Karpas-422 (cell line): ENCODE measurements around the gene POMGNT2. TPM values are rescaled to one million over a fixed set of nuclear protein-coding genes. Genes with fewer than 3 reads are reported as not detected.
"Not testable (repeated sequence)": the region's sequence is repeated elsewhere in the genome, so short reads cannot be mapped to it uniquely, and the experiment has no call there.

Source experiments
- DNase-seq: peaks from one replicate; pipeline ENCODE4 v3.0.0-alpha.2; 2015
- H2AFZ ChIP-seq: fragments of 200-600 bp; sonication (generic); 2 replicates; pipeline ENCODE4 v1.6.1; 2014; ENCODE audit warnings: antibody characterized with exemption, low read length, mixed read lengths
- H3K27ac ChIP-seq: fragments of 200-600 bp; sonication (generic); 2 replicates; pipeline ENCODE4 v1.5.1; 2014; ENCODE audit warnings: mild to moderate bottlenecking, low read length, moderate library complexity
- H3K27me3 ChIP-seq: fragments of 200-600 bp; sonication (generic); 2 replicates; pipeline ENCODE4 v1.6.1; 2014; ENCODE audit warnings: low read length, mixed read lengths
- H3K36me3 ChIP-seq: fragments of 200-600 bp; sonication (generic); 2 replicates; pipeline ENCODE4 v1.6.1; 2014; ENCODE audit warnings: low read length, mixed read lengths; ENCODE audit not compliant: insufficient read depth
- H3K4me1 ChIP-seq: fragments of 200-600 bp; sonication (generic); 2 replicates; pipeline ENCODE4 v1.6.1; 2014; ENCODE audit warnings: mild to moderate bottlenecking, low read length, mixed read lengths
- H3K4me2 ChIP-seq: fragments of 200-600 bp; sonication (generic); 2 replicates; pipeline ENCODE4 v1.6.1; 2014; ENCODE audit warnings: low read length, low read depth, mild to moderate bottlenecking; ENCODE audit not compliant: poor library complexity, severe bottlenecking
- H3K4me3 ChIP-seq: fragments of 200-600 bp; sonication (generic); 2 replicates; pipeline ENCODE4 v1.5.1; 2014; ENCODE audit warnings: mild to moderate bottlenecking, antibody characterized with exemption, low read length, mixed read lengths
- H3K79me2 ChIP-seq: fragments of 200-600 bp; sonication (generic); 2 replicates; pipeline ENCODE4 v1.6.1; 2014; ENCODE audit warnings: mild to moderate bottlenecking, low read length, mixed read lengths
- H3K9ac ChIP-seq: fragments of 200-600 bp; sonication (generic); 2 replicates; pipeline ENCODE4 v1.6.0; 2014; ENCODE audit warnings: low read length
- H3K9me2 ChIP-seq: fragments of 200-600 bp; sonication (generic), shearing (Covaris generic); replicated peaks from 2 replicates; pipeline ENCODE4 v1.6.0; 2014; ENCODE audit warnings: mild to moderate bottlenecking, low read length, moderate library complexity; ENCODE audit not compliant: insufficient read depth
- H3K9me3 ChIP-seq: fragments of 300-700, 200-600 bp; sonication (generic); 2 replicates; pipeline ENCODE4 v1.6.1; 2014; ENCODE audit warnings: low read length, mixed read lengths
- H4K20me1 ChIP-seq: fragments of 200-600 bp; sonication (generic); 2 replicates; pipeline ENCODE4 v1.6.1; 2014; ENCODE audit warnings: mild to moderate bottlenecking, antibody characterized with exemption, low read length, low read depth; ENCODE audit not compliant: insufficient read depth
- total RNA-seq: library from RNA; depleted of rRNA; stranded (reverse); fragments of >200 nt; shearing (Covaris generic); gene quantifications from 2 replicates; pipeline ENCODE4 v1.2.3, GENCODE V29; 2014; ENCODE audit warnings: low replicate concordance

Gene POMGNT2
- total RNA-seq, 1 experiment from 2014 or later, result 59.3 TPM

DNA sequence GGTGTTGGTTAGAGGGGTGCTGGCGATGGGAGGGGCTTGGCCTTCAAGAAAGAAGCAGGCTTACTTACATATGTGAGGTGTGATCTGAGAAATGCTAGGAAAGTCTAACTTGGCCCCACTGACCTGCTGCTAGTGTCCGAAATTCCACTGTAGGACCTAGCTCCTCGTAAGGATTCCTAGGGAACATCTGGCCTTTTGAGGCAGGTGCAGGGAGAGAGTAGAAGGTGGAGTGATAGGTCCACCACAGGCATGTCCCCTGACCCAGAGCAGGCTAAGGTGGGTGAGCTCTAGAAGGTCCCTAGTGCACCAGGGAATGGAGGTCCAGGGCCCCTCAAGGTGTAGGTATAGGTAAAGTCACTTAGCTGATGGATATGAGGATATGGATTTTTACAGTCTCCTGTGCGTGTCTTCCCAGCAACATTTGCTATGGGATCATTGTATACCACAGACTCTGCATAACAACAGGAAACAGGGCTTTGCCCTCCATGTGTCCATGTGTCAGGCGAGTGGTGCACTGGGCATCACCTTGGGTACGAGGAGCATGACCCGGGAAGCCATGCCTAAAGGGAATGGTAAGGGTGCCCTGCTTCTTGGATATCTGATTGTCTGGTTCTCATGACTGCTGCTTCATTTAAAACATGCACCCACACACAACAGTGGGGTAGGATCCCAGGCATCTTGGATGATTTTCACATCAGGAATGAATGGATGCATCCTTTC lies 32.6 kb downstream of the POMGNT2 start:
- Histone ChIP-seq H3K9ac (peak overlapping the region; percentile 54), H2AFZ (no peak overlapping the region), H3K4me1 (peaks cover 62% of the 10 kb centered on the region), H3K4me3 (peak overlapping the region; percentile 4; the same call in 1 of the 2 replicates), H4K20me1 (no peaks in the 10 kb centered on the region), H3K9me2 (no peaks in the 10 kb centered on the region), H3K79me2 (no peaks in the 10 kb centered on the region), H3K36me3 (peaks cover 15% of the 10 kb centered on the region; the same call in 1 of the 2 replicates), H3K27me3 (no peaks in the 10 kb centered on the region), H3K9me3 (no peaks in the 10 kb centered on the region), H3K4me2 (peak overlapping the region; percentile 39), H3K27ac (peak overlapping the region; percentile 96)
- peak; percentile 64 for DNase-seq

DNA sequence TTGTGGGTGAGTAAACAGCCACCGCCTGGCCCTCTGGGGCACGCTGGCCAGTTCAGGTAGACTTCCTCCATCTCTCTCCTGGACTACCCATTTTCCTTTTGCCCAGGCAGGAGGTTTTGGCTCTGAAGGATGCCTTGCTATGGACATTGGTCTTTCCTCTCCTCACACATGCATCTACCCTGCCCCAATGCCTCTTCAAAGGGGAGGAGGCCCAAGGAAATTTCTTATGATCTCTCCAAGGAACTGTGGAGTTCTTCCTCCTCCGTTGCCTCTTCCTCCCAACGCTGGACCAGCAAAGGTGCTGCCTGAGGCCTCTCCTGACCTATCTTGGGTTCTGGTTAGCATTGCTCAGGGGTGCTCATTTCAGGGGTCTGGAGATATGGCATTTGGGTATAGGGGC lies 33.5 kb downstream of the POMGNT2 start:
- Histone ChIP-seq H3K4me3 (no peak overlapping the region), H3K36me3 (peaks cover 6% of the 10 kb centered on the region; the same call in 1 of the 2 replicates), H3K27me3 (no peaks in the 10 kb centered on the region), H4K20me1 (no peaks in the 10 kb centered on the region), H3K79me2 (no peaks in the 10 kb centered on the region), H3K4me2 (peak overlapping the region; percentile 39), H3K9ac (peak overlapping the region; percentile 54; the same call in 1 of the 2 replicates), H3K27ac (peak overlapping the region; percentile 96), H3K9me2 (no peaks in the 10 kb centered on the region), H3K4me1 (peaks cover 56% of the 10 kb centered on the region), H2AFZ (no peak overlapping the region), H3K9me3 (no peaks in the 10 kb centered on the region)
- no peak for DNase-seq

- peak overlapping the region; percentile 96; the same call in 1 of the 2 replicates for H3K27ac ChIP-seq
- no peak overlapping the region for H2AFZ ChIP-seq
- peaks cover 47% of the 10 kb centered on the region for H3K4me1 ChIP-seq
- no peak overlapping the region for H3K4me2 ChIP-seq
- peak; percentile 80 for DNase-seq
- H3K9ac ChIP-seq, result no peak overlapping the region
- no peaks in the 10 kb centered on the region for H4K20me1 ChIP-seq
- no peaks in the 10 kb centered on the region for H3K9me2 ChIP-seq
- H3K9me3 ChIP-seq, result no peaks in the 10 kb centered on the region
- H3K79me2 ChIP-seq, result no peaks in the 10 kb centered on the region
- no peaks in the 10 kb centered on the region for H3K36me3 ChIP-seq
- no peaks in the 10 kb centered on the region for H3K27me3 ChIP-seq
- no peak overlapping the region for H3K4me3 ChIP-seq
Measured at GRCh38 chr3:43071313-43071893, 34.5 kb downstream of the POMGNT2 start.

DNA sequence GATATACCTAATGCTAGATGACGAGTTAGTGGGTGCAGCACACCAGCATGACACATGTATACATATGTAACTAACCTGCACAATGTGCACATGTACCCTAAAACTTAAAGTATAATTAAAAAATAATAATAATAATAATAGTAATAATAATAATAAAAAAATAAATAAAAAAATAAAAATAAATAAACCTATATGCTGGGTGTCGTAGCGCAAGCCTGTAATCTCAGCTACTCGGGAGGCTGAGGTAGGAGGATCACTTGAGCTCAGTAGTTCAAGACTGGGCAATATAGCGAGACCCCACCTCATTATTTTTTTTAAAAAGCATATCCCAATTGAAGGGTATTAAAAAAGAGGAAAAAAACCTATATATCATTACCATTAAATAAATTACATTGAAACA lies 35.2 kb downstream of the POMGNT2 start:
- not testable (repeated sequence) for H3K27me3 ChIP-seq, H3K9me3 ChIP-seq, H3K79me2 ChIP-seq, DNase-seq, H3K4me2 ChIP-seq, H4K20me1 ChIP-seq, H3K36me3 ChIP-seq, H3K9ac ChIP-seq, H3K27ac ChIP-seq, H3K4me3 ChIP-seq, H2AFZ ChIP-seq, H3K9me2 ChIP-seq
- H3K4me1 ChIP-seq, result peaks cover 39% of the 10 kb centered on the region

- DNase-seq, result no peak
- H3K9ac ChIP-seq, result no peak overlapping the region
- no peaks in the 10 kb centered on the region for H3K9me3 ChIP-seq
- no peak overlapping the region for H3K4me3 ChIP-seq
- no peaks in the 10 kb centered on the region for H4K20me1 ChIP-seq
- H2AFZ ChIP-seq, result no peak overlapping the region
- H3K27ac ChIP-seq, result no peak overlapping the region
- peaks cover 25% of the 10 kb centered on the region for H3K4me1 ChIP-seq
- H3K27me3 ChIP-seq, result no peaks in the 10 kb centered on the region
- H3K36me3 ChIP-seq, result no peaks in the 10 kb centered on the region; the same call in 1 of the 2 replicates
- no peaks in the 10 kb centered on the region for H3K9me2 ChIP-seq
- no peaks in the 10 kb centered on the region for H3K79me2 ChIP-seq
- H3K4me2 ChIP-seq, result no peak overlapping the region
Measured at GRCh38 chr3:43063114-43063513, 42.8 kb downstream of the POMGNT2 start.

- H2AFZ ChIP-seq, result no peak overlapping the region
- H4K20me1 ChIP-seq, result no peaks in the 10 kb centered on the region
- no peaks in the 10 kb centered on the region; the same call in 1 of the 2 replicates for H3K36me3 ChIP-seq
- no peaks in the 10 kb centered on the region for H3K9me2 ChIP-seq
- no peaks in the 10 kb centered on the region for H3K27me3 ChIP-seq
- H3K4me1 ChIP-seq, result peaks cover 25% of the 10 kb centered on the region
- no peak overlapping the region for H3K9ac ChIP-seq
- no peaks in the 10 kb centered on the region for H3K79me2 ChIP-seq
- H3K4me2 ChIP-seq, result no peak overlapping the region
- DNase-seq, result no peak
- no peak overlapping the region for H3K27ac ChIP-seq
- H3K4me3 ChIP-seq, result no peak overlapping the region
- H3K9me3 ChIP-seq, result no peaks in the 10 kb centered on the region
Measured at GRCh38 chr3:43062564-43063040, 43.3 kb downstream of the POMGNT2 start.

- Histone ChIP-seq H3K4me2 (no peak overlapping the region), H4K20me1 (no peaks in the 10 kb centered on the region), H3K79me2 (no peaks in the 10 kb centered on the region), H3K9me3 (no peaks in the 10 kb centered on the region), H3K9ac (no peak overlapping the region), H3K4me1 (peaks cover 30% of the 10 kb centered on the region), H3K4me3 (no peak overlapping the region), H3K9me2 (no peaks in the 10 kb centered on the region), H3K36me3 (peaks cover 4% of the 10 kb centered on the region; the same call in 1 of the 2 replicates), H3K27me3 (no peaks in the 10 kb centered on the region), H2AFZ (no peak overlapping the region), H3K27ac (no peak overlapping the region)
- no peak for DNase-seq
Measured at GRCh38 chr3:43062040-43062563, 43.8 kb downstream of the POMGNT2 start.
